Neural crest cell (in vitro differentiated cells): ENCODE measurements around the gene NME8. TPM values are rescaled to one million over a fixed set of nuclear protein-coding genes. Genes with fewer than 3 reads are reported as not detected.

Source experiments
- DNase-seq: peaks from one replicate; pipeline ENCODE4 v3.0.0; 2021; ENCODE audit warnings: low read depth, mixed read lengths, low spot score
- H3K27ac Mint-ChIP-seq: one replicate; pipeline ENCODE4 v1.8.0; 2021; ENCODE audit warnings: mild to moderate bottlenecking, mixed read lengths; ENCODE audit not compliant: unreplicated experiment
- H3K27me3 Mint-ChIP-seq: 2 replicates; pipeline ENCODE4 v1.8.0; 2021; ENCODE audit warnings: low read depth, mild to moderate bottlenecking, mixed read lengths
- H3K36me3 Mint-ChIP-seq: 2 replicates; pipeline ENCODE4 v1.8.0; 2021; ENCODE audit warnings: low read depth, mild to moderate bottlenecking, mixed read lengths
- H3K4me1 Mint-ChIP-seq: 2 replicates; pipeline ENCODE4 v1.8.0; 2021; ENCODE audit warnings: mixed read lengths
- H3K4me3 Mint-ChIP-seq: one replicate; pipeline ENCODE4 v1.8.0; 2021; ENCODE audit warnings: mild to moderate bottlenecking, mixed read lengths
- H3K9me3 Mint-ChIP-seq: 2 replicates; pipeline ENCODE4 v1.8.0; 2021; ENCODE audit warnings: mixed read lengths
- CTCF ChIP-seq: fragments of 200-600 bp; sonication (generic); conservative IDR thresholded peaks from 2 replicates; pipeline ENCODE4 v1.5.0; 2021; ENCODE audit warnings: antibody characterized with exemption, mild to moderate bottlenecking
- total RNA-seq: library from RNA; stranded (reverse); gene quantifications from 2 replicates; pipeline ENCODE4 v1.2.1, GENCODE V29; 2021

Gene NME8
- total RNA-seq, 1 donor from 2014 or later: not detected

- Mint-ChIP-seq H3K4me1 (peaks cover 19% of the 10 kb centered on the region), H3K27me3 (no peaks in the 10 kb centered on the region), H3K27ac (no peak overlapping the region), H3K4me3 (no peak overlapping the region), H3K36me3 (no peaks in the 10 kb centered on the region), H3K9me3 (no peaks in the 10 kb centered on the region)
- no peak for TF ChIP-seq CTCF
- no peak for DNase-seq
Measured at GRCh38 chr7:37947941-37948210, 99.5 kb downstream of the NME8 start.

Other genes starting within 250 kb of the NME8 start
- 0.26 TPM in 1 of 2 replicates, not detected in the other for gene GPR141, start 164.8 kb upstream of the NME8 start, total RNA-seq
- not detected in 2 replicates for gene SFRP4, start 68.2 kb downstream of the NME8 start, total RNA-seq
- gene EPDR1, start 72.0 kb downstream of the NME8 start, total RNA-seq: 3.7 and 4.1 TPM in 2 replicates